ENCODE data around the gene TRIM54. TPM values are rescaled to one million over a fixed set of nuclear protein-coding genes. Genes with fewer than 3 reads are reported as not detected.
"Not testable (repeated sequence)": the region's sequence is repeated elsewhere in the genome, so short reads cannot be mapped to it uniquely, and the experiment has no call there.

Gene TRIM54
- total RNA-seq, 1 experiment from 2014 or later = 3.3 TPM

DNA sequence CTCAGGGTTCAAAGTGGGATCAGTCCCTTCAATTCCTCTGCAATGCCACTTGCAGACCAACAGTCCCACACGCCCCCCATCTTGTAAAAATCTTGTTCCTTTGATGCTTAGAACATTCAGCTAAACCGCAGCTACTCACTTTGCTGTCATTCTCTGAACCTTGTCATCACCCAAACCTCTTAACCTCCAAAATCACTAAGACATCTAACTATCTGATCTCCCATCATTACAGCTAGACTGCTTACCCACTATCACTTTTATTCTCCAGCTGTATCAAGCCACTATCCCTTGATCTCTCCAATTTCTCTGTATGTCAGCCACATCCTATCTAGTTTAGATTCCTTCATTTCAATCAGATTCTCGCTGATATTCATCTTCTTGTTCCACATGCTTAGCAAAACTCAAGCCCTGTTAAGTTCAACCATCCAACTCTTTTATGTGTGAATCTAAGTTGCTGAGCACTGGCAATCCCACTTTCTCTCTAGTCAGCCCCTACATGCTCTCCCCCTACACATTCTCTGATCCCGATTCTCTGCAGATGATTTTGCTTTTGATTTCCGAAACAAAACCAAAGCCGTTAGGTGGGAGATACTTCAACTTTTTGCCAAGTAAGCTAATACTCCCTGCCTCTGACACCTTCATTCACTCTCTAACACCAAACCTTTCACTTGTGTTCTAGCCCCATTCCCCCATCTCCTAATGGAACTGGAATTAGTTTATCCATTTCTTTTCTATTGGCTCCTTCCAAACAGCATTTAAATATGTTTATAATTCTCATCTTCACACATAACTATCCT lies 69.8 kb downstream of the TRIM54 start (continued):
- TF ChIP-seq PRRX2 (CRISPR knock-in tag; IDR thresholded peaks at IDR 0.05) (no peak), GABPB1 (CRISPR knock-in tag; IDR thresholded peaks at IDR 0.05) (no peak), USF1 (CRISPR knock-in tag; IDR thresholded peaks at IDR 0.05) (no peak)
- TF ChIP-seq, protein P1, sequence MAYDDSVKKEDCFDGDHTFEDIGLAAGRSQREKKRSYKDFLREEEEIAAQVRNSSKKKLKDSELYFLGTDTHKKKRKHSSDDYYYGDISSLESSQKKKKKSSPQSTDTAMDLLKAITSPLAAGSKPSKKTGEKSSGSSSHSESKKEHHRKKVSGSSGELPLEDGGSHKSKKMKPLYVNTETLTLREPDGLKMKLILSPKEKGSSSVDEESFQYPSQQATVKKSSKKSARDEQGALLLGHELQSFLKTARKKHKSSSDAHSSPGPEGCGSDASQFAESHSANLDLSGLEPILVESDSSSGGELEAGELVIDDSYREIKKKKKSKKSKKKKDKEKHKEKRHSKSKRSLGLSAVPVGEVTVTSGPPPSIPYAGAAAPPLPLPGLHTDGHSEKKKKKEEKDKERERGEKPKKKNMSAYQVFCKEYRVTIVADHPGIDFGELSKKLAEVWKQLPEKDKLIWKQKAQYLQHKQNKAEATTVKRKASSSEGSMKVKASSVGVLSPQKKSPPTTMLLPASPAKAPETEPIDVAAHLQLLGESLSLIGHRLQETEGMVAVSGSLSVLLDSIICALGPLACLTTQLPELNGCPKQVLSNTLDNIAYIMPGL (CRISPR knock-in tag; IDR thresholded peaks at IDR 0.05) = no peak

DNA sequence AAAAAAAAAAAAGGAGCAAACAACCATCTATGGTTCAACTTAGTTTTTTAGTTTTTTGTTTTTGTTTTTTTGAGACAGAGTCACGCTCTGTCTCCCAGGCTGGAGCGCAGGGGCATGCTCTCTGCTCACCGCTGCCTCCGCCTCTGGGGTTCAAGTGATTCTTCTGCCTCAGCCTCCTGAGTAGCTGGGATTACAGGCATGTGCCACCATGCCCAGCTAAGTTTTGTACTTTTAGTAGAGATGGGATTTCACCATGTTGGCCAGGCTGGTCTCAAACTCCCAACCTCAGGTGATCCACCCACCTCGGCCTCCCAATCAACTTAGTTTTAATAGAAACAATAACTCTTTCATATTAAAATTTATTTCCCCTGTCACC lies 71.1 kb downstream of the TRIM54 start:
- ChIA-PET CTCF (interaction anchor here (0.7 to 1.4 kb wide), 6 partner anchors 26 to 969 kb away, joined by 3 to 6 read pairs (median 4); no protein-coding TSS in a partner anchor), POLR2A (interaction anchor here (0.6 to 0.7 kb wide), 3 partner anchors 11 to 141 kb away, joined by 3 to 6 read pairs (median 5); no protein-coding TSS in a partner anchor)
- not testable (repeated sequence) for H3K9me3 Mint-ChIP-seq; DNase-seq (ENCODE audit: low spot score); H3K27me3 Mint-ChIP-seq (ENCODE audit: low read depth); ATAC-seq; H3K27ac Mint-ChIP-seq
- Mint-ChIP-seq H3K36me3 (peaks cover 18% of the 10 kb centered on the region), H3K4me1 (peaks cover 37% of the 10 kb centered on the region), H3K4me3 (peak overlapping the region; percentile 93; the same call in 1 of the 2 replicates)

- Mint-ChIP-seq H3K36me3 (peaks cover 22% of the 10 kb centered on the region), H3K4me1 (peaks cover 41% of the 10 kb centered on the region), H3K27me3 (ENCODE audit: low read depth) (no peaks in the 10 kb centered on the region), H3K4me3 (peak overlapping the region; percentile 93), H3K9me3 (peaks cover 8% of the 10 kb centered on the region), H3K27ac (peak overlapping the region; percentile 89)
- ChIA-PET CTCF (interaction anchor here (0.7 to 1.4 kb wide), 5 partner anchors 8 to 330 kb away, joined by 3 to 6 read pairs (median 4); no protein-coding TSS in a partner anchor), POLR2A (no interaction called here)
- no peak for ATAC-seq
- DNase-seq (ENCODE audit: low spot score) = no peak
- TF ChIP-seq, protein P2, sequence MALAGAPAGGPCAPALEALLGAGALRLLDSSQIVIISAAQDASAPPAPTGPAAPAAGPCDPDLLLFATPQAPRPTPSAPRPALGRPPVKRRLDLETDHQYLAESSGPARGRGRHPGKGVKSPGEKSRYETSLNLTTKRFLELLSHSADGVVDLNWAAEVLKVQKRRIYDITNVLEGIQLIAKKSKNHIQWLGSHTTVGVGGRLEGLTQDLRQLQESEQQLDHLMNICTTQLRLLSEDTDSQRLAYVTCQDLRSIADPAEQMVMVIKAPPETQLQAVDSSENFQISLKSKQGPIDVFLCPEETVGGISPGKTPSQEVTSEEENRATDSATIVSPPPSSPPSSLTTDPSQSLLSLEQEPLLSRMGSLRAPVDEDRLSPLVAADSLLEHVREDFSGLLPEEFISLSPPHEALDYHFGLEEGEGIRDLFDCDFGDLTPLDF (CRISPR knock-in tag; IDR thresholded peaks at IDR 0.05) = no peak
- no peak for TF ChIP-seq ARID4B (CRISPR knock-in tag; IDR thresholded peaks at IDR 0.05; ENCODE audit: borderline replicate concordance)
- TF ChIP-seq ZNF121 (CRISPR knock-in tag; IDR thresholded peaks at IDR 0.05) = no peak
- TF ChIP-seq OVOL2 (CRISPR knock-in tag; IDR thresholded peaks at IDR 0.05; ENCODE audit: borderline replicate concordance) = no peak
- no peak for TF ChIP-seq PRRX2 (CRISPR knock-in tag; IDR thresholded peaks at IDR 0.05)
- no peak for TF ChIP-seq E2F5 (CRISPR knock-in tag; IDR thresholded peaks at IDR 0.05)
- TF ChIP-seq HMGA2 (CRISPR knock-in tag; IDR thresholded peaks at IDR 0.05) = no peak
- no peak for TF ChIP-seq ATF1 (CRISPR knock-in tag; IDR thresholded peaks at IDR 0.05)
- no peak for TF ChIP-seq TCF7 (CRISPR knock-in tag; IDR thresholded peaks at IDR 0.05; ENCODE audit: low read depth)
- no peak for TF ChIP-seq ATF2 (CRISPR knock-in tag; IDR thresholded peaks at IDR 0.05; ENCODE audit: borderline replicate concordance, low read depth)
- TF ChIP-seq, protein P3, sequence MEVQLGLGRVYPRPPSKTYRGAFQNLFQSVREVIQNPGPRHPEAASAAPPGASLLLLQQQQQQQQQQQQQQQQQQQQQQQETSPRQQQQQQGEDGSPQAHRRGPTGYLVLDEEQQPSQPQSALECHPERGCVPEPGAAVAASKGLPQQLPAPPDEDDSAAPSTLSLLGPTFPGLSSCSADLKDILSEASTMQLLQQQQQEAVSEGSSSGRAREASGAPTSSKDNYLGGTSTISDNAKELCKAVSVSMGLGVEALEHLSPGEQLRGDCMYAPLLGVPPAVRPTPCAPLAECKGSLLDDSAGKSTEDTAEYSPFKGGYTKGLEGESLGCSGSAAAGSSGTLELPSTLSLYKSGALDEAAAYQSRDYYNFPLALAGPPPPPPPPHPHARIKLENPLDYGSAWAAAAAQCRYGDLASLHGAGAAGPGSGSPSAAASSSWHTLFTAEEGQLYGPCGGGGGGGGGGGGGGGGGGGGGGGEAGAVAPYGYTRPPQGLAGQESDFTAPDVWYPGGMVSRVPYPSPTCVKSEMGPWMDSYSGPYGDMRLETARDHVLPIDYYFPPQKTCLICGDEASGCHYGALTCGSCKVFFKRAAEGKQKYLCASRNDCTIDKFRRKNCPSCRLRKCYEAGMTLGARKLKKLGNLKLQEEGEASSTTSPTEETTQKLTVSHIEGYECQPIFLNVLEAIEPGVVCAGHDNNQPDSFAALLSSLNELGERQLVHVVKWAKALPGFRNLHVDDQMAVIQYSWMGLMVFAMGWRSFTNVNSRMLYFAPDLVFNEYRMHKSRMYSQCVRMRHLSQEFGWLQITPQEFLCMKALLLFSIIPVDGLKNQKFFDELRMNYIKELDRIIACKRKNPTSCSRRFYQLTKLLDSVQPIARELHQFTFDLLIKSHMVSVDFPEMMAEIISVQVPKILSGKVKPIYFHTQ (CRISPR knock-in tag; IDR thresholded peaks at IDR 0.05) = no peak
- TF ChIP-seq, protein P4, sequence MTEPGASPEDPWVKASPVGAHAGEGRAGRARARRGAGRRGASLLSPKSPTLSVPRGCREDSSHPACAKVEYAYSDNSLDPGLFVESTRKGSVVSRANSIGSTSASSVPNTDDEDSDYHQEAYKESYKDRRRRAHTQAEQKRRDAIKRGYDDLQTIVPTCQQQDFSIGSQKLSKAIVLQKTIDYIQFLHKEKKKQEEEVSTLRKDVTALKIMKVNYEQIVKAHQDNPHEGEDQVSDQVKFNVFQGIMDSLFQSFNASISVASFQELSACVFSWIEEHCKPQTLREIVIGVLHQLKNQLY (CRISPR knock-in tag; IDR thresholded peaks at IDR 0.05) = no peak
Measured at GRCh38 chr2:27353762-27354596, 71.8 kb downstream of the TRIM54 start.
